ENCODE data around the gene EEF1AKMT3. TPM values are rescaled to one million over a fixed set of nuclear protein-coding genes. Genes with fewer than 3 reads are reported as not detected.

EEF1AKMT3 gene
- total RNA-seq, 1 experiment from 2014 or later, result 5.0 TPM

GRCh38 chr12:57821474-57822214, 49.2 kb downstream of the EEF1AKMT3 start:
- no TSS peak for BruUV-seq (replicated peaks)
- Mint-ChIP-seq H3K27ac (ENCODE audit: unreplicated experiment) (no peak overlapping the region), H3K36me3 (ENCODE audit: insufficient read depth, unreplicated experiment) (peaks cover 77% of the 10 kb centered on the region), H3K4me3 (ENCODE audit: unreplicated experiment) (no peak overlapping the region), H3K27me3 (ENCODE audit: insufficient read depth, unreplicated experiment) (no peaks in the 10 kb centered on the region), H3K4me1 (ENCODE audit: low read depth, unreplicated experiment) (no peaks in the 10 kb centered on the region), H3K9me3 (ENCODE audit: unreplicated experiment) (no peaks in the 10 kb centered on the region)
- no peaks in the 10 kb centered on the region for H3K9me3 ChIP-seq
- intact Hi-C loops (cut with micrococcal nuclease; ENCODE audit: unreplicated experiment), result no loop called here
- H3K27me3 ChIP-seq (replicated peaks; ENCODE audit: control insufficient read depth, insufficient read depth, low read length), result no peaks in the 10 kb centered on the region
- no peak overlapping the region for H3K4me3 ChIP-seq (ENCODE audit: low read depth, low read length)
- DNase-seq, result no peak
- H3K4me1 ChIP-seq, result no peaks in the 10 kb centered on the region
- TF ChIP-seq CTCF (IDR thresholded peaks at IDR 0.05; ENCODE audit: insufficient read depth in 1 of 2, low read depth in 1 of 2, low read length in 1 of 2, severe bottlenecking in 1 of 2, unreplicated experiment in 1 of 2), result no peak
- H3K36me3 ChIP-seq (ENCODE audit: control insufficient read depth, insufficient read depth, low read length), result peaks cover 4% of the 10 kb centered on the region
- ChIA-PET CTCF (no interaction called here), POLR2A (no interaction called here)

GRCh38 chr12:57822392-57823130, 50.1 kb downstream of the EEF1AKMT3 start:
- Histone ChIP-seq H3K27me3 (replicated peaks; ENCODE audit: control insufficient read depth, insufficient read depth, low read length) (no peaks in the 10 kb centered on the region), H3K36me3 (ENCODE audit: control insufficient read depth, insufficient read depth, low read length) (peaks cover 9% of the 10 kb centered on the region), H3K4me1 (no peaks in the 10 kb centered on the region), H3K9me3 (no peaks in the 10 kb centered on the region), H3K4me3 (ENCODE audit: low read depth, low read length) (no peak overlapping the region)
- no peak overlapping the region for H3K4me3 Mint-ChIP-seq (ENCODE audit: unreplicated experiment)
- H3K9me3 Mint-ChIP-seq (ENCODE audit: unreplicated experiment), result no peaks in the 10 kb centered on the region
- H3K27me3 Mint-ChIP-seq (ENCODE audit: insufficient read depth, unreplicated experiment), result no peaks in the 10 kb centered on the region
- no peak for TF ChIP-seq CTCF (IDR thresholded peaks at IDR 0.05; ENCODE audit: insufficient read depth in 1 of 2, low read depth in 1 of 2, low read length in 1 of 2, severe bottlenecking in 1 of 2, unreplicated experiment in 1 of 2)
- POLR2A ChIA-PET, result no interaction called here
- CTCF ChIA-PET, result no interaction called here
- no peak for DNase-seq
- intact Hi-C loops (cut with micrococcal nuclease; ENCODE audit: unreplicated experiment), result no loop called here
- peak overlapping the region; percentile 15 for H3K27ac Mint-ChIP-seq (ENCODE audit: unreplicated experiment)
- BruUV-seq (replicated peaks), result TSS peak; percentile 6
- H3K36me3 Mint-ChIP-seq (ENCODE audit: insufficient read depth, unreplicated experiment), result peaks cover 86% of the 10 kb centered on the region
- H3K4me1 Mint-ChIP-seq (ENCODE audit: low read depth, unreplicated experiment), result no peaks in the 10 kb centered on the region

GRCh38 chr12:57823131-57823907, 50.9 kb downstream of the EEF1AKMT3 start:
- Mint-ChIP-seq H3K4me1 (ENCODE audit: low read depth, unreplicated experiment) (no peaks in the 10 kb centered on the region), H3K36me3 (ENCODE audit: insufficient read depth, unreplicated experiment) (peaks cover 92% of the 10 kb centered on the region), H3K27me3 (ENCODE audit: insufficient read depth, unreplicated experiment) (no peaks in the 10 kb centered on the region), H3K4me3 (ENCODE audit: unreplicated experiment) (no peak overlapping the region), H3K27ac (ENCODE audit: unreplicated experiment) (peak overlapping the region; percentile 15), H3K9me3 (ENCODE audit: unreplicated experiment) (no peaks in the 10 kb centered on the region)
- no peak overlapping the region for H3K4me3 ChIP-seq (ENCODE audit: low read depth, low read length)
- no peak for DNase-seq
- POLR2A ChIA-PET, result no interaction called here
- intact Hi-C loops (cut with micrococcal nuclease; ENCODE audit: unreplicated experiment), result no loop called here
- peaks cover 12% of the 10 kb centered on the region for H3K36me3 ChIP-seq (ENCODE audit: control insufficient read depth, insufficient read depth, low read length)
- TF ChIP-seq CTCF (IDR thresholded peaks at IDR 0.05; ENCODE audit: insufficient read depth in 1 of 2, low read depth in 1 of 2, low read length in 1 of 2, severe bottlenecking in 1 of 2, unreplicated experiment in 1 of 2), result no peak
- no peaks in the 10 kb centered on the region for H3K9me3 ChIP-seq
- no peaks in the 10 kb centered on the region for H3K27me3 ChIP-seq (replicated peaks; ENCODE audit: control insufficient read depth, insufficient read depth, low read length)
- CTCF ChIA-PET, result no interaction called here
- BruUV-seq (replicated peaks), result no TSS peak
- no peaks in the 10 kb centered on the region for H3K4me1 ChIP-seq

Data from Caco-2 (cell line).